LNCaP clone FGC (cell line): ENCODE data around the gene SFXN5.

Experiments
- DNase-seq: peaks from one replicate; pipeline ENCODE4 v3.0.0-alpha.2; 2011; ENCODE audit warnings: low read depth
- H3K4me3 ChIP-seq: 2 replicates; pipeline ENCODE4 v1.5.1; 2011; ENCODE audit warnings: mild to moderate bottlenecking, low read depth, low read length, control low read depth
- TF ChIP-seq, protein P1 (sequence below): IDR thresholded peaks from 2 replicates; pipeline ENCODE4 v1.5.1; 2012; ENCODE audit warnings: mild to moderate bottlenecking; ENCODE audit not compliant: control insufficient read depth, insufficient read depth; ENCODE audit errors: extremely low read depth

SFXN5 gene

GRCh38 chr2:72917877-72918553, 153.5 kb downstream of the SFXN5 start:
- no peak for DNase-seq
- H3K4me3 ChIP-seq: no peak overlapping the region
- TF ChIP-seq, protein P1, sequence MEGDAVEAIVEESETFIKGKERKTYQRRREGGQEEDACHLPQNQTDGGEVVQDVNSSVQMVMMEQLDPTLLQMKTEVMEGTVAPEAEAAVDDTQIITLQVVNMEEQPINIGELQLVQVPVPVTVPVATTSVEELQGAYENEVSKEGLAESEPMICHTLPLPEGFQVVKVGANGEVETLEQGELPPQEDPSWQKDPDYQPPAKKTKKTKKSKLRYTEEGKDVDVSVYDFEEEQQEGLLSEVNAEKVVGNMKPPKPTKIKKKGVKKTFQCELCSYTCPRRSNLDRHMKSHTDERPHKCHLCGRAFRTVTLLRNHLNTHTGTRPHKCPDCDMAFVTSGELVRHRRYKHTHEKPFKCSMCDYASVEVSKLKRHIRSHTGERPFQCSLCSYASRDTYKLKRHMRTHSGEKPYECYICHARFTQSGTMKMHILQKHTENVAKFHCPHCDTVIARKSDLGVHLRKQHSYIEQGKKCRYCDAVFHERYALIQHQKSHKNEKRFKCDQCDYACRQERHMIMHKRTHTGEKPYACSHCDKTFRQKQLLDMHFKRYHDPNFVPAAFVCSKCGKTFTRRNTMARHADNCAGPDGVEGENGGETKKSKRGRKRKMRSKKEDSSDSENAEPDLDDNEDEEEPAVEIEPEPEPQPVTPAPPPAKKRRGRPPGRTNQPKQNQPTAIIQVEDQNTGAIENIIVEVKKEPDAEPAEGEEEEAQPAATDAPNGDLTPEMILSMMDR: no peak

GRCh38 chr2:72917138-72917876, 154.2 kb downstream of the SFXN5 start, which contains the start of gene EMX1:
Gene EMX1, plus strand, starts transcription at chr2:72917519. Its CDS starts 334 bp downstream, at chr2:72917853.
- TF ChIP-seq, protein P1: no peak
- H3K4me3 ChIP-seq: no peak within 1 kb of the TSS

DNA sequence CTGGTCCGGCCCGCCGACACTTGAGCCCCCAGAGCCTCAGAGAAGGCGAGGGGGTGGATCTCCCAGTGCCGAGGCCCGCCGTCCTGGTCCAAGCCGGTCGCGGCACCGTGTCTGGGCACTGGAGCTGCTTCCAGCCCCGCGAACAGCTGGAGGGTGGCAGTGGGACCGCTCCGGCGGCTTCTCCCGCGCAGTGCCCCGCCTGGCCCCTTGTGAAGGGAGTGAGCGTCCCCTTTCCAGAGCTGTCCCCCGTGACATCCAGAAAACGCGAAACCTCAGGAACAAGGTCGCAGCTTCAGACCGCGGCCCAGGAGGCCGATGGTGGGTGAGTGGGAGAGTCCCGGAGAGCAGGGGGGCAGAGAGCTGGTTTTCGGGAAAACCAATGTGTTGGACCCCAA, 154.8 kb downstream of the SFXN5 start:
- no peak for DNase-seq
- TF ChIP-seq, protein P1: no peak
- H3K4me3 ChIP-seq: no peak overlapping the region

More at GRCh38 chr2:72917138-72917876, 154.2 kb downstream of the SFXN5 start, which contains the start of gene EMX1:
- no peak for DNase-seq

- peak overlapping the region; percentile 29; the same call in 1 of the 2 replicates for H3K4me3 ChIP-seq
- no peak for DNase-seq
- TF ChIP-seq, protein P1: no peak
These were observed 155.4 kb downstream of the SFXN5 start for GRCh38 chr2:72915907-72916742.

DNA sequence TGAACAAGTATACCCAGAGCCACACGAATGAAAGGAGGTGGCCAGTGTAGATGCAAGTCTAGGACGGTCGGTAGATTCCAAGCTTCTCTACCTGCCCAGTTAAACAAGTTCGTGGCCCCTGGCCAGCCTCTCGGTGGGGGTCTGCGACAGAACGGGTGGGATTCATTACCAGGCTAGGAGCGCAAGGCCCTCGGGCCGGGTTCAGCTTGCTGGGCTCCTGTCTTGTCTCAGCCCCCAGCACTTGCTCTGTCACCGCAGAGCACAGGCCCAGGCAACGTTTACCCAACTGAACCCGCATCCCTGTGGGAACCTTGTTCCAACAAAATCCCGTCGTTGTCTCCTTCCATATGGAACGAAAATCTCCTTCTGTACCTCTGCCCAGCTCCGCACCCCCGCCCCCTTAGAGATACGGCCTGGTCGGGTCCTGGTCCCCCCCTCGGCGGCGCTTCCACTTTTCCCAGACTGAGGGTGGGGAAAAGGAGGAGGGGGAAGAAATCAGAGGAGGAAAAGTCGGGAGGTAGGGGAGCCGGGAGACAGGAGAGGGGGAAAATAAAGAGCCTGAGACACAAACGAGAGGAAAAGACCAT, 156.1 kb downstream of the SFXN5 start:
- no peak for DNase-seq
- TF ChIP-seq, protein P1: no peak
- H3K4me3 ChIP-seq: no peak overlapping the region

- no peak for DNase-seq
- TF ChIP-seq, protein P1: no peak
- no peak overlapping the region for H3K4me3 ChIP-seq
These were observed 156.8 kb downstream of the SFXN5 start for GRCh38 chr2:72914589-72915319.
